HepG2 (cell line): ENCODE measurements around the gene SLC2A13. TPM values are rescaled to one million over a fixed set of nuclear protein-coding genes. Genes with fewer than 3 reads are reported as not detected.

ENCODE experiments used
- ATAC-seq: fragments of 200-7000 bp; cut with Tn5 transposase; 3 replicates; pipeline ENCODE4 v1.9.1; 2020; ENCODE audit warnings: mild to moderate bottlenecking, moderate library complexity
- BruUV-seq: library from RNA; stranded (reverse); fragments of 400-500 nt; replicated peaks from 2 replicates; lab custom pipeline; 2021; lab: Mats Ljungman, UMichigan
- CTCF ChIA-PET: fragments of 300-600 bp; formaldehyde crosslinking; extraction: SDS; loops from one replicate; lab custom pipeline; 2021; ENCODE audit warnings: low total read pairs, inconsistent platforms, low intra/inter-chr PET ratio; lab: Yijun Ruan, JAX
- POLR2A ChIA-PET: fragments of 350-600 bp; sonication (Branson Sonifier 250); formaldehyde crosslinking; loops from one replicate; lab custom pipeline; 2020; ENCODE audit warnings: antibody characterized with exemption, inconsistent platforms; lab: Yijun Ruan, JAX
- DNase-seq: peaks from one replicate; pipeline ENCODE4 v3.0.0-alpha.2; 2015; ENCODE audit warnings: low spot score
- FAIRE-seq: peaks from 3 replicates; lab custom pipeline; 2011; peaks lifted over from hg19 to GRCh38; lab: Jason Lieb, UNC
- H2AFZ ChIP-seq: one replicate; pipeline ENCODE4 v1.6.1; 2011; ENCODE audit warnings: low read length, inconsistent platforms
- H3K27ac ChIP-seq: fragments of 300-600 bp; 3 replicates; pipeline ENCODE4 v1.8.0; 2011; ENCODE audit warnings: mixed run types, mild to moderate bottlenecking, mixed read lengths, low read length, inconsistent platforms; ENCODE audit not compliant: insufficient read depth; ENCODE audit errors: extremely low read length
- H3K27me3 ChIP-seq, 2 experiments: fragments of 200-600 bp in 1 of 2; 2 replicates in 1 of 2; 3 replicates in 1 of 2; pipeline versions ENCODE4 v1.6.0 to v1.8.0; 2011; ENCODE audit warnings: low read length in 2 of 2, mild to moderate bottlenecking in 2 of 2, moderate library complexity in 2 of 2, inconsistent platforms in 1 of 2; ENCODE audit not compliant: insufficient read depth in 2 of 2, control insufficient read depth in 1 of 2
- H3K36me3 ChIP-seq, 2 experiments: fragments of 200-600 bp in 1 of 2; replicated peaks in 1 of 2; 2 replicates in 1 of 2; 3 replicates in 1 of 2; pipeline versions ENCODE4 v1.5.1 to v1.8.0; 2011; ENCODE audit warnings: low read length in 2 of 2, inconsistent platforms in 1 of 2; ENCODE audit not compliant: insufficient read depth in 2 of 2, control insufficient read depth in 1 of 2
- H3K4me1 ChIP-seq: 2 replicates; pipeline ENCODE4 v1.5.1; 2012; ENCODE audit warnings: low read length, inconsistent platforms; ENCODE audit not compliant: insufficient read depth
- H3K4me2 ChIP-seq: 2 replicates; pipeline ENCODE4 v1.6.0; 2011; ENCODE audit warnings: low read depth, low read length, inconsistent platforms
- H3K4me3 ChIP-seq, 3 experiments: fragments of 200-600 bp in 1 of 3; sonication (generic), shearing (Covaris generic) in 1 of 3; replicated peaks in 1 of 3; 2 replicates each; pipeline ENCODE4 v1.5.1; 2011 to 2016; ENCODE audit warnings: low read length in 3 of 3, inconsistent platforms in 2 of 3, low read depth in 2 of 3, mild to moderate bottlenecking in 2 of 3, control low read depth in 1 of 3, mixed read lengths in 1 of 3; ENCODE audit not compliant: insufficient read depth in 1 of 3
- H3K79me2 ChIP-seq: one replicate; pipeline ENCODE4 v1.6.1; 2011; ENCODE audit warnings: low read length, inconsistent platforms; ENCODE audit not compliant: insufficient read depth
- H3K9ac ChIP-seq: 2 replicates; pipeline ENCODE4 v1.6.0; 2011; ENCODE audit warnings: mild to moderate bottlenecking, low read depth, low read length, inconsistent platforms; ENCODE audit not compliant: insufficient read depth
- H3K9me3 ChIP-seq: 2 replicates; pipeline ENCODE4 v1.5.1; 2012; ENCODE audit warnings: mild to moderate bottlenecking, low read length
- H4K20me1 ChIP-seq: 2 replicates; pipeline ENCODE4 v1.6.0; 2011; ENCODE audit warnings: inconsistent platforms, mild to moderate bottlenecking, low read length, moderate library complexity; ENCODE audit not compliant: insufficient read depth
- BORCS8-MEF2B ChIP-seq: sonication (generic); formaldehyde crosslinking; IDR thresholded peaks from 2 replicates; pipeline ENCODE4 v1.8.0; 2022; ENCODE audit warnings: mild to moderate bottlenecking, missing genetic modification reagents
- EED ChIP-seq: sonication (generic); formaldehyde crosslinking; IDR thresholded peaks from 2 replicates; pipeline ENCODE4 v1.5.0; 2020; ENCODE audit warnings: mild to moderate bottlenecking, missing genetic modification reagents
- FOXO4 ChIP-seq: sonication (generic); formaldehyde crosslinking; conservative IDR thresholded peaks from 2 replicates; pipeline ENCODE4 v1.8.1; 2023; ENCODE audit warnings: missing genetic modification reagents
- REL ChIP-seq: sonication (generic); formaldehyde crosslinking; conservative IDR thresholded peaks from 2 replicates; pipeline ENCODE4 v1.8.0; 2022; ENCODE audit warnings: mild to moderate bottlenecking, missing genetic modification reagents, moderate library complexity
- SALL2 ChIP-seq: sonication (generic); formaldehyde crosslinking; IDR thresholded peaks from 2 replicates; pipeline ENCODE4 v1.8.1; 2023; ENCODE audit warnings: mild to moderate bottlenecking, missing genetic modification reagents, inconsistent platforms
- USF2 ChIP-seq, 2 experiments: sonication (generic) in 1 of 2; formaldehyde crosslinking in 1 of 2; IDR thresholded peaks; 2 replicates each; pipeline versions ENCODE4 v1.5.1 to v1.6.1; 2011 to 2020; ENCODE audit warnings: borderline replicate concordance in 1 of 2, low read depth in 1 of 2, low read length in 1 of 2, mild to moderate bottlenecking in 1 of 2, missing genetic modification reagents in 1 of 2, moderate library complexity in 1 of 2
- ZIK1 ChIP-seq: sonication (generic); formaldehyde crosslinking; IDR thresholded peaks from 2 replicates; pipeline ENCODE4 v1.5.0; 2020; ENCODE audit warnings: mild to moderate bottlenecking, low read depth, missing genetic modification reagents, borderline replicate concordance
- ZNF253 ChIP-seq: sonication (generic); formaldehyde crosslinking; IDR thresholded peaks from 2 replicates; pipeline ENCODE4 v1.8.0; 2022; ENCODE audit warnings: mild to moderate bottlenecking, missing genetic modification reagents, borderline replicate concordance
- ZNF331 ChIP-seq: sonication (generic); formaldehyde crosslinking; IDR thresholded peaks from 2 replicates; pipeline ENCODE4 v1.4.0; 2020; ENCODE audit warnings: missing genetic modification reagents
- ZNF7 ChIP-seq: IDR thresholded peaks from 2 replicates; pipeline ENCODE4 v1.6.1; 2016; ENCODE audit warnings: missing biosample characterization, missing genetic modification reagents
- ZNF720 ChIP-seq: sonication (generic); formaldehyde crosslinking; IDR thresholded peaks from 2 replicates; pipeline ENCODE4 v1.4.0; 2020; ENCODE audit warnings: missing genetic modification reagents
- WGBS: methylation state at CpG from one replicate; pipeline ENCODE4 v1.1.6; 2017; ENCODE audit warnings: low lambda C conversion rate; 5-methylcytosine and 5-hydroxymethylcytosine counted together
- in situ Hi-C: cut with HindIII; loops from 2 replicates; pipeline ENCODE4 v1.10.0; 2017; ENCODE audit warnings: low pct_unique_long_range_greater_than_20kb; ENCODE audit not compliant: extremely low pct_ligation_motif_present
- intact Hi-C: fragments of 100-400 bp; cut with micrococcal nuclease; formaldehyde crosslinking; loops from one replicate; pipeline ENCODE4 v1.10.0; 2022; ENCODE audit not compliant: unreplicated experiment
- polyA plus RNA-seq, 8 experiments: library from polyadenylated mRNA; depleted of rRNA in 3 of 8; stranded (reverse) in 7 of 8; unstranded in 1 of 8; fragments of >200 nt; fragmentation: Illumina TruSeq in 4 of 8; extraction: Trizol in 4 of 8; gene quantifications; 2 replicates each; pipeline versions ENCODE4 v1.2.1 to v1.2.3, GENCODE V29; 2011 to 2016; ENCODE audit warnings: low read depth in 4 of 8, missing spikeins in 1 of 8, mixed read lengths in 1 of 8; ENCODE audit not compliant: insufficient read depth in 1 of 8
- total RNA-seq, 5 experiments: library from RNA; depleted of rRNA; stranded (reverse); fragments of >200 nt; fragmentation: Illumina TruSeq; extraction: Trizol; gene quantifications; 2 replicates each; pipeline ENCODE4 v1.2.3, GENCODE V29; 2016; ENCODE audit warnings: low read depth in 1 of 5
- TF ChIP-seq, protein P1 (sequence below), 2 experiments: IDR thresholded peaks; 2 replicates each; pipeline ENCODE4 v1.6.1; 2011 to 2012; ENCODE audit warnings: low read length in 2 of 2, borderline replicate concordance in 1 of 2, low read depth in 1 of 2, mild to moderate bottlenecking in 1 of 2, moderate library complexity in 1 of 2
- TF ChIP-seq, protein P2 (sequence below): sonication (generic); formaldehyde crosslinking; IDR thresholded peaks from 2 replicates; pipeline ENCODE4 v1.4.0; 2020; ENCODE audit warnings: mild to moderate bottlenecking, missing genetic modification reagents

Gene SLC2A13
- total and polyA plus RNA-seq, 2 of the 13 experiments (the other 11 are each of a cell fraction or from before 2014, with no cell fraction given), result 5.5 to 6.0 TPM

DNA sequence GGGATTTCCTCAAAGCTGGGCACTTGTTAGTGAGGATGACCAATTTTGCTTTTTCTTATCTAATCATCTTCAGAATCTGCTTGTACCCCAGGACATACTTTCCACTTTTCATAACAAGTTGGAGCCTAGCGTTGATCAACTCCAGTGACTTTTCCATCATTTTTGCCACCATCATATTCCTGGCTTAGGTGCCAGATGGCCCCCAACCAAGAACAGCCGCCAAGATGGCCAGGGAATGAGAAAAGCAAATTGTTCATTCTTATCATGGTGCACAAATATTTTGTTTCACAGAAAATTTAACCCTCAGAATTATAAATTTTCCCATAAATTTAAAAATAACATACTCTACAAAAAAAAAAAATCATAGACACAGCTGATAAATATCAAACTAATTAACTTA is 37.5 kb downstream of the SLC2A13 start:
- Histone ChIP-seq H3K9me3 (no peaks in the 10 kb centered on the region), H3K36me3 (no peaks in the 10 kb centered on the region), H3K27ac (no peak overlapping the region), H3K4me2 (no peak overlapping the region), H2AFZ (no peak overlapping the region), H3K9ac (no peak overlapping the region), H3K4me3 (no peak overlapping the region), H3K27me3 (no peaks in the 10 kb centered on the region), H3K79me2 (no peaks in the 10 kb centered on the region), H3K4me1 (no peaks in the 10 kb centered on the region), H4K20me1 (no peaks in the 10 kb centered on the region)
- DNase-seq, result no peak
- ChIA-PET POLR2A (no interaction called here), CTCF (no interaction called here)
- in situ Hi-C loops, result no loop called here
- FAIRE-seq, result no peak
- intact Hi-C loops, result no loop called here
- WGBS, result 94% methylated on average over 2 of the region's 2 CpGs
- no peak for ATAC-seq
- no TSS peak for BruUV-seq
- TF ChIP-seq, protein P1, sequence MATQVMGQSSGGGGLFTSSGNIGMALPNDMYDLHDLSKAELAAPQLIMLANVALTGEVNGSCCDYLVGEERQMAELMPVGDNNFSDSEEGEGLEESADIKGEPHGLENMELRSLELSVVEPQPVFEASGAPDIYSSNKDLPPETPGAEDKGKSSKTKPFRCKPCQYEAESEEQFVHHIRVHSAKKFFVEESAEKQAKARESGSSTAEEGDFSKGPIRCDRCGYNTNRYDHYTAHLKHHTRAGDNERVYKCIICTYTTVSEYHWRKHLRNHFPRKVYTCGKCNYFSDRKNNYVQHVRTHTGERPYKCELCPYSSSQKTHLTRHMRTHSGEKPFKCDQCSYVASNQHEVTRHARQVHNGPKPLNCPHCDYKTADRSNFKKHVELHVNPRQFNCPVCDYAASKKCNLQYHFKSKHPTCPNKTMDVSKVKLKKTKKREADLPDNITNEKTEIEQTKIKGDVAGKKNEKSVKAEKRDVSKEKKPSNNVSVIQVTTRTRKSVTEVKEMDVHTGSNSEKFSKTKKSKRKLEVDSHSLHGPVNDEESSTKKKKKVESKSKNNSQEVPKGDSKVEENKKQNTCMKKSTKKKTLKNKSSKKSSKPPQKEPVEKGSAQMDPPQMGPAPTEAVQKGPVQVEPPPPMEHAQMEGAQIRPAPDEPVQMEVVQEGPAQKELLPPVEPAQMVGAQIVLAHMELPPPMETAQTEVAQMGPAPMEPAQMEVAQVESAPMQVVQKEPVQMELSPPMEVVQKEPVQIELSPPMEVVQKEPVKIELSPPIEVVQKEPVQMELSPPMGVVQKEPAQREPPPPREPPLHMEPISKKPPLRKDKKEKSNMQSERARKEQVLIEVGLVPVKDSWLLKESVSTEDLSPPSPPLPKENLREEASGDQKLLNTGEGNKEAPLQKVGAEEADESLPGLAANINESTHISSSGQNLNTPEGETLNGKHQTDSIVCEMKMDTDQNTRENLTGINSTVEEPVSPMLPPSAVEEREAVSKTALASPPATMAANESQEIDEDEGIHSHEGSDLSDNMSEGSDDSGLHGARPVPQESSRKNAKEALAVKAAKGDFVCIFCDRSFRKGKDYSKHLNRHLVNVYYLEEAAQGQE (IDR thresholded peaks at IDR 0.05; ENCODE audit: borderline replicate concordance in 1 of 2, low read depth in 1 of 2, low read length in 2 of 2), result no peak
- TF ChIP-seq FOXO4 (CRISPR knock-in tag) (no peak), EED (CRISPR knock-in tag) (no peak), ZNF331 (CRISPR knock-in tag) (no peak), ZNF7 (CRISPR knock-in tag) (no peak), ZIK1 (CRISPR knock-in tag) (no peak), SALL2 (CRISPR knock-in tag) (no peak), ZNF253 (no peak), USF2 (IDR thresholded peaks at IDR 0.05; ENCODE audit: low read depth, low read length) (no peak), USF2 (CRISPR knock-in tag; IDR thresholded peaks at IDR 0.05; ENCODE audit: borderline replicate concordance) (no peak), REL (CRISPR knock-in tag) (no peak), ZNF720 (no peak), BORCS8-MEF2B (no peak)
- TF ChIP-seq, protein P2, sequence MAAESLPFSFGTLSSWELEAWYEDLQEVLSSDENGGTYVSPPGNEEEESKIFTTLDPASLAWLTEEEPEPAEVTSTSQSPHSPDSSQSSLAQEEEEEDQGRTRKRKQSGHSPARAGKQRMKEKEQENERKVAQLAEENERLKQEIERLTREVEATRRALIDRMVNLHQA (CRISPR knock-in tag), result no peak
- TF ChIP-seq, all 625 proteins: peak for 0
